RKO (cell line): ENCODE results near the gene COL2A1.

Source experiments
- DNase-seq: peaks from one replicate; pipeline ENCODE4 v3.0.0-alpha.2; 2016; ENCODE audit warnings: low spot score

Gene COL2A1

GRCh38 chr12:48004053-48004941 is at the start of gene COL2A1:
Gene COL2A1, minus strand, starts transcription at chr12:48004476. Its CDS starts 155 bp downstream, at chr12:48004321.
- no peak for DNase-seq

GRCh38 chr12:48053883-48054282 is 49.6 kb upstream of the COL2A1 start:
- no peak for DNase-seq

- no peak for DNase-seq
Observed at GRCh38 chr12:48053122-48053521, 48.8 kb upstream of the COL2A1 start.

- DNase-seq: no peak
Observed at GRCh38 chr12:48051681-48052080, 47.4 kb upstream of the COL2A1 start.

GRCh38 chr12:48050174-48050573 is 45.9 kb upstream of the COL2A1 start:
- DNase-seq: no peak

- DNase-seq: no peak
Observed at GRCh38 chr12:48045965-48046518, 41.8 kb upstream of the COL2A1 start.

- no peak for DNase-seq
Observed at GRCh38 chr12:48045061-48045846, 41.0 kb upstream of the COL2A1 start.

- no peak for DNase-seq
Observed at GRCh38 chr12:48044396-48044795, 40.1 kb upstream of the COL2A1 start.

GRCh38 chr12:48043771-48044170 is 39.5 kb upstream of the COL2A1 start:
- DNase-seq: no peak

- no peak for DNase-seq
Observed at GRCh38 chr12:48041591-48042423, 37.5 kb upstream of the COL2A1 start.

GRCh38 chr12:48040354-48040753 is 36.1 kb upstream of the COL2A1 start:
- DNase-seq: no peak

- DNase-seq: no peak
Observed at GRCh38 chr12:48039151-48039550, 34.9 kb upstream of the COL2A1 start.

- DNase-seq: no peak
Observed at GRCh38 chr12:48038085-48038484, 33.8 kb upstream of the COL2A1 start.

GRCh38 chr12:48037267-48037915 is 33.1 kb upstream of the COL2A1 start:
- no peak for DNase-seq

- DNase-seq: no peak
Observed at GRCh38 chr12:48036818-48037217, 32.5 kb upstream of the COL2A1 start.

GRCh38 chr12:48034835-48035805 is 30.8 kb upstream of the COL2A1 start:
- no peak for DNase-seq

- no peak for DNase-seq
Observed at GRCh38 chr12:48033451-48033850, 29.2 kb upstream of the COL2A1 start.

- DNase-seq: no peak
Observed at GRCh38 chr12:48032597-48032996, 28.3 kb upstream of the COL2A1 start.

GRCh38 chr12:48031135-48031960 is 27.1 kb upstream of the COL2A1 start:
- no peak for DNase-seq
